ENCODE measurements around the gene PPP1R13B.

PPP1R13B gene

GRCh38 chr14:103762036-103762435, 85.3 kb downstream of the PPP1R13B start:
- peak in 1 of 2 donors; percentile 7 for DNase-seq (ENCODE audit: low read depth in 2 of 2)
- no peak overlapping the region for H3K4me3 ChIP-seq (replicated peaks in 1 of 2; ENCODE audit: low read depth in 2 of 2, low read length in 2 of 2)
- TF ChIP-seq CTCF (IDR thresholded peaks at IDR 0.05; ENCODE audit: low read depth, low read length) = no peak

- no peak overlapping the region for H3K4me3 ChIP-seq (replicated peaks in 1 of 2; ENCODE audit: low read depth in 2 of 2, low read length in 2 of 2)
Observed at GRCh38 chr14:103758059-103758776, 89.2 kb downstream of the PPP1R13B start.

GRCh38 chr14:103755060-103755459, 92.3 kb downstream of the PPP1R13B start:
- no peak overlapping the region for H3K4me3 ChIP-seq (replicated peaks in 1 of 2; ENCODE audit: low read depth in 2 of 2, low read length in 2 of 2)
- TF ChIP-seq CTCF (IDR thresholded peaks at IDR 0.05; ENCODE audit: low read depth, low read length) = no peak
- no peak for DNase-seq (ENCODE audit: low read depth in 2 of 2)

More at GRCh38 chr14:103758059-103758776, 89.2 kb downstream of the PPP1R13B start:
- no peak for DNase-seq (ENCODE audit: low read depth in 2 of 2)
- TF ChIP-seq CTCF (IDR thresholded peaks at IDR 0.05; ENCODE audit: low read depth, low read length) = no peak

- DNase-seq (ENCODE audit: low read depth in 2 of 2) = no peak
- no peak for TF ChIP-seq CTCF (IDR thresholded peaks at IDR 0.05; ENCODE audit: low read depth, low read length)
- H3K4me3 ChIP-seq (replicated peaks in 1 of 2; ENCODE audit: low read depth in 2 of 2, low read length in 2 of 2) = no peak overlapping the region
Observed at GRCh38 chr14:103753774-103754173, 93.6 kb downstream of the PPP1R13B start.

- TF ChIP-seq CTCF (IDR thresholded peaks at IDR 0.05; ENCODE audit: low read depth, low read length) = no peak
- no peak for DNase-seq (ENCODE audit: low read depth in 2 of 2)
- H3K4me3 ChIP-seq (replicated peaks in 1 of 2; ENCODE audit: low read depth in 2 of 2, low read length in 2 of 2) = no peak overlapping the region
Observed at GRCh38 chr14:103749860-103750259, 97.5 kb downstream of the PPP1R13B start.

- no peak for TF ChIP-seq CTCF (IDR thresholded peaks at IDR 0.05; ENCODE audit: low read depth, low read length)
- H3K4me3 ChIP-seq (replicated peaks in 1 of 2; ENCODE audit: low read depth in 2 of 2, low read length in 2 of 2) = no peak overlapping the region
- DNase-seq (ENCODE audit: low read depth in 2 of 2) = no peak
Observed at GRCh38 chr14:103749452-103749851, 97.9 kb downstream of the PPP1R13B start.

- no peak overlapping the region for H3K4me3 ChIP-seq (replicated peaks in 1 of 2; ENCODE audit: low read depth in 2 of 2, low read length in 2 of 2)
- no peak for TF ChIP-seq CTCF (IDR thresholded peaks at IDR 0.05; ENCODE audit: low read depth, low read length)
- DNase-seq (ENCODE audit: low read depth in 2 of 2) = no peak
Observed at GRCh38 chr14:103748534-103748857, 98.9 kb downstream of the PPP1R13B start.
